Measurements from ENCODE around the gene RAB3D. TPM values are rescaled to one million over a fixed set of nuclear protein-coding genes. Genes with fewer than 3 reads are reported as not detected.

RAB3D gene
- total and polyA plus RNA-seq, 2 of the 4 experiments (the other 2 are of a cell fraction): 4.8 to 5.5 TPM

DNA sequence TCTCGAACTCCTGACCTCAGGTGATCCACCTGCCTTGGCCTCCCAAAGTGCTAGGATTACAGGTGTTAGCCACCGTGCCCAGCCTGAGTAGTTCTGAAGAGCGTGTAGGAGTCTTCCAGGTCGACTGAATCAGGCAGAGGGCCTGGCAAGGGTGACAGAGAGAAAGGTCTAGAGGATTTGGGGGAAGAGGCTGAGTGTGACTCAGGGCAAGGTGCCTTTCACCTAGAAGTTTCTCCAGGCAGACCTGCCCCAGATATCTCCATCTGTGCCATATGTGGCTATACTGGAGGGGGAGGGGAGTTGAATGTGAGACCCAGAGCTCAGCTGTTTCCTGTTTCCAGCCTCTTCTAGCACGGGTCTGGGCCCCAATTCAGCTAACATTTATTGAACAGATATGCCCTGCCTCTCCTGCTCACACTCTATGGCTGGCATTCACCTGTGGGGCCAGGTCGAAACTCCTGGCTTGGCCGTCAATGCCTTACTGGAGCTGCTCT is 8.1 kb upstream of the RAB3D start:
- Histone ChIP-seq H3K27ac (ENCODE audit: insufficient read depth, low read length) (no peak overlapping the region), H3K27me3 (ENCODE audit: control insufficient read depth, insufficient read depth, low read length) (no peaks in the 10 kb centered on the region), H2BK120ac (ENCODE audit: low read depth, low read length) (no peak overlapping the region), H3K4me1 (ENCODE audit: control insufficient read depth, insufficient read depth, low read length) (peaks cover 8% of the 10 kb centered on the region), H3K9me3 (ENCODE audit: control insufficient read depth, insufficient read depth, low read length) (peaks cover 8% of the 10 kb centered on the region; the same call in 1 of the 2 replicates), H2AK5ac (ENCODE audit: low read depth, low read length) (no peak overlapping the region), H3K14ac (replicated peaks; ENCODE audit: low read depth, low read length) (no peak overlapping the region), H4K5ac (ENCODE audit: low read depth, low read length) (no peak overlapping the region), H3K36me3 (ENCODE audit: control insufficient read depth, insufficient read depth, low read length) (no peaks in the 10 kb centered on the region), H3K56ac (ENCODE audit: extremely low read depth, insufficient read depth, low read length) (no peak overlapping the region), H3K18ac (ENCODE audit: low read depth, low read length) (no peak overlapping the region), H4K91ac (ENCODE audit: insufficient read depth, low read depth, low read length) (no peak overlapping the region), H2BK5ac (ENCODE audit: low read depth, low read length, poor library complexity, severe bottlenecking) (no peak overlapping the region), H3K4me3 (ENCODE audit: insufficient read depth, low read depth, low read length) (no peak overlapping the region), H3K4me2 (ENCODE audit: low read depth, low read length) (no peak overlapping the region), H4K20me1 (ENCODE audit: insufficient read depth, low read length) (peaks cover 9% of the 10 kb centered on the region; the same call in 1 of the 2 replicates), H3K9me1 (ENCODE audit: insufficient read depth, low read length) (peaks cover 5% of the 10 kb centered on the region), H2AFZ (replicated peaks; ENCODE audit: low read length, poor library complexity) (peak overlapping the region; percentile 33), H3K9ac (ENCODE audit: low read depth, low read length) (no peak overlapping the region), H4K8ac (ENCODE audit: low read depth in 2 of 2, low read length in 2 of 2) (no peak overlapping the region), H2BK20ac (ENCODE audit: low read depth, low read length) (no peak overlapping the region), H2BK15ac (ENCODE audit: low read depth, low read length) (no peak overlapping the region), H3K23ac (ENCODE audit: low read depth, low read length) (no peak overlapping the region), H3K4ac (ENCODE audit: low read depth, low read length) (no peak overlapping the region), H2AK9ac (replicated peaks; ENCODE audit: low read depth, low read length, poor library complexity) (no peak overlapping the region), H3K79me1 (ENCODE audit: low read depth in 1 of 2, low read length in 2 of 2) (peaks cover 10 to 23% of the 10 kb centered on the region in 2 experiments; a peak in 3 of 4 replicates)
- DNase-seq (no peak), ATAC-seq (ENCODE audit: low read depth) (no peak)
- in situ Hi-C loops (cut with MboI; ENCODE audit: low sequenced_read_pairs): no loop called here
- intact Hi-C loops (cut with micrococcal nuclease): no loop called here
- no TSS peak for BruUV-seq (replicated peaks)
- dilution Hi-C loops (cut with HindIII; ENCODE audit: low sequenced_read_pairs, unreplicated experiment): no loop called here
- WGBS, 2 experiments (ENCODE audit: extremely low coverage in 2 of 2, insufficient read length in 1 of 2): 60% methylated on average over 3 of the region's 7 CpGs; no CpG with 5 or more reads in 1 of the 2 experiments
- no peak for TF ChIP-seq MXI1 (IDR thresholded peaks at IDR 0.05; ENCODE audit: borderline replicate concordance, low read depth, low read length)
- TF ChIP-seq BHLHE40 (IDR thresholded peaks at IDR 0.05; ENCODE audit: low read depth, low read length): no peak
- TF ChIP-seq CEBPB (IDR thresholded peaks at IDR 0.05; ENCODE audit: low read depth, low read length): no peak
- TF ChIP-seq MAZ (IDR thresholded peaks at IDR 0.05; ENCODE audit: borderline replicate concordance, low read depth, low read length): no peak
- no peak for TF ChIP-seq RFX5 (IDR thresholded peaks at IDR 0.05; ENCODE audit: low read depth, low read length)
- no peak for TF ChIP-seq RAD21 (IDR thresholded peaks at IDR 0.05; ENCODE audit: low read length)
- TF ChIP-seq, protein P1, sequence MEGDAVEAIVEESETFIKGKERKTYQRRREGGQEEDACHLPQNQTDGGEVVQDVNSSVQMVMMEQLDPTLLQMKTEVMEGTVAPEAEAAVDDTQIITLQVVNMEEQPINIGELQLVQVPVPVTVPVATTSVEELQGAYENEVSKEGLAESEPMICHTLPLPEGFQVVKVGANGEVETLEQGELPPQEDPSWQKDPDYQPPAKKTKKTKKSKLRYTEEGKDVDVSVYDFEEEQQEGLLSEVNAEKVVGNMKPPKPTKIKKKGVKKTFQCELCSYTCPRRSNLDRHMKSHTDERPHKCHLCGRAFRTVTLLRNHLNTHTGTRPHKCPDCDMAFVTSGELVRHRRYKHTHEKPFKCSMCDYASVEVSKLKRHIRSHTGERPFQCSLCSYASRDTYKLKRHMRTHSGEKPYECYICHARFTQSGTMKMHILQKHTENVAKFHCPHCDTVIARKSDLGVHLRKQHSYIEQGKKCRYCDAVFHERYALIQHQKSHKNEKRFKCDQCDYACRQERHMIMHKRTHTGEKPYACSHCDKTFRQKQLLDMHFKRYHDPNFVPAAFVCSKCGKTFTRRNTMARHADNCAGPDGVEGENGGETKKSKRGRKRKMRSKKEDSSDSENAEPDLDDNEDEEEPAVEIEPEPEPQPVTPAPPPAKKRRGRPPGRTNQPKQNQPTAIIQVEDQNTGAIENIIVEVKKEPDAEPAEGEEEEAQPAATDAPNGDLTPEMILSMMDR (conservative IDR thresholded peaks at IDR 0.05; ENCODE audit: low read depth, low read length): no peak
- TF ChIP-seq RCOR1 (IDR thresholded peaks at IDR 0.05; ENCODE audit: insufficient replicate concordance, low read length): no peak
- no peak for TF ChIP-seq CHD1 (IDR thresholded peaks at IDR 0.05; ENCODE audit: low read depth, low read length)
- CTCF ChIA-PET: no interaction called here
- POLR2A ChIA-PET (ENCODE audit: unreplicated experiment): interaction anchor here (0.6 kb wide), 1 partner anchor 252 kb away, joined by 3 read pairs; no protein-coding TSS in a partner anchor
